MCF 10A (cell line): Measurements from ENCODE around the gene ZNF490. TPM values are rescaled to one million over a fixed set of nuclear protein-coding genes. Genes with fewer than 3 reads are reported as not detected.

Experiments
- Bru-seq: library from RNA; stranded (reverse); fragments of 400-500 nt; gene quantifications from one replicate; lab custom pipeline; 2021; lab: Mats Ljungman, UMichigan
- BruChase-seq, 2 experiments: library from RNA; stranded (reverse); fragments of 400-500 nt; gene quantifications; one replicate each; lab custom pipeline; 2021; lab: Mats Ljungman, UMichigan
- BruUV-seq: library from RNA; stranded (reverse); fragments of 400-500 nt; replicated peaks from 2 replicates; lab custom pipeline; 2021; lab: Mats Ljungman, UMichigan
- CTCF ChIA-PET: fragments of 300-600 bp; sonication (Branson Sonifier 250); formaldehyde crosslinking; extraction: SDS; loops from one replicate; lab custom pipeline; 2021; ENCODE audit warnings: antibody characterized with exemption, inconsistent platforms; lab: Yijun Ruan, JAX
- POLR2A ChIA-PET: fragments of 300-600, 350-650 bp; sonication (Branson Sonifier 250); formaldehyde crosslinking; extraction: SDS; loops from one replicate; lab custom pipeline; 2020; ENCODE audit warnings: antibody characterized with exemption, inconsistent platforms; lab: Yijun Ruan, JAX
- DNase-seq: peaks from one replicate; pipeline ENCODE4 v3.0.0-alpha.2; 2018; ENCODE audit not compliant: unreplicated experiment
- H3K27ac Mint-ChIP-seq: one replicate; pipeline ENCODE4 v1.8.0; 2022; ENCODE audit warnings: mild to moderate bottlenecking, low read depth, mixed read lengths; ENCODE audit not compliant: unreplicated experiment
- H3K27me3 Mint-ChIP-seq: one replicate; pipeline ENCODE4 v1.8.0; 2022; ENCODE audit warnings: mixed read lengths; ENCODE audit not compliant: insufficient read depth, unreplicated experiment
- H3K36me3 Mint-ChIP-seq: one replicate; pipeline ENCODE4 v1.8.0; 2022; ENCODE audit warnings: mild to moderate bottlenecking, moderate library complexity, mixed read lengths; ENCODE audit not compliant: insufficient read depth, unreplicated experiment
- H3K4me1 Mint-ChIP-seq: one replicate; pipeline ENCODE4 v1.8.0; 2022; ENCODE audit warnings: mixed read lengths; ENCODE audit not compliant: insufficient read depth, unreplicated experiment
- H3K4me3 Mint-ChIP-seq: one replicate; pipeline ENCODE4 v1.8.0; 2022; ENCODE audit warnings: mild to moderate bottlenecking, moderate library complexity, mixed read lengths; ENCODE audit not compliant: unreplicated experiment
- H3K9me3 Mint-ChIP-seq: one replicate; pipeline ENCODE4 v1.8.0; 2022; ENCODE audit warnings: mixed read lengths; ENCODE audit not compliant: unreplicated experiment
- CTCF ChIP-seq: fragments of 200-600 bp; IDR thresholded peaks from one replicate; pipeline ENCODE4 v1.8.0; 2022; ENCODE audit warnings: antibody characterized with exemption, mild to moderate bottlenecking; ENCODE audit not compliant: unreplicated experiment
- intact Hi-C: fragments of 100-400 bp; cut with micrococcal nuclease; formaldehyde crosslinking; loops from 2 replicates; pipeline ENCODE4 v1.14.1; 2022
- long read RNA-seq: library from polyadenylated mRNA; stranded (forward); transcript quantifications from one replicate; pipeline ENCODE4 v2.0.0, GENCODE V29; 2022
- total RNA-seq: library from RNA; stranded (reverse); gene quantifications from 2 replicates; pipeline ENCODE4 v1.2.3, GENCODE V29; 2022

Gene ZNF490
- total RNA-seq (6.9 and 8.4 TPM in 2 replicates), Bru-seq, nascent RNA (percentile 57 among the genes with signal in this experiment), BruChase-seq, experiment 1, labeled RNA remaining after a 6-hour chase (percentile 58 among the genes with signal in this experiment), BruChase-seq, experiment 2, labeled RNA remaining after a 2-hour chase (percentile 65 among the genes with signal in this experiment)
- long read RNA-seq, full-length matches to known transcripts, result 5 of 10 reads
- long read RNA-seq, partial matches to known transcripts, result 1 of 10 reads
- long read RNA-seq, other reads (novel, unspliced or antisense), result 4 of 10 reads

- ChIA-PET CTCF (interaction anchor here (0.5 to 0.7 kb wide), 4 partner anchors 209 to 1193 kb away, joined by 3 read pairs; partner anchors contain the start of genes IER2 and STX10), POLR2A (interaction anchor here (0.6 to 3.4 kb wide), 56 partner anchors 9 to 1948 kb away, joined by 3 to 51 read pairs (median 5); partner anchors contain the start of genes DHPS, DNASE2, ECSIT and GCDH)
- peak; percentile 99 for DNase-seq
- intact Hi-C loops, result loop anchor here (1.0 to 5.0 kb wide), 4 partner anchors 58 to 318 kb away; partner anchors contain the start of genes ZNF44, ZNF443 and ZNF564
- H3K4me1 Mint-ChIP-seq, result no peaks in the 10 kb centered on the region
- H3K36me3 Mint-ChIP-seq, result peaks cover 50% of the 10 kb centered on the region
- no peaks in the 10 kb centered on the region for H3K27me3 Mint-ChIP-seq
- TSS peak; percentile 53 for BruUV-seq
- TF ChIP-seq CTCF, result no peak
- H3K9me3 Mint-ChIP-seq, result no peaks in the 10 kb centered on the region
- H3K27ac Mint-ChIP-seq, result peak within 1 kb of the TSS; percentile 97
- H3K4me3 Mint-ChIP-seq, result peak within 1 kb of the TSS; percentile 96
Measured at GRCh38 chr19:12610540-12611360, at the start of gene ZNF490, which contains the start of gene ZNF791. Gene ZNF490, minus strand, starts transcription at chr19:12610813. Its CDS starts 133 bp downstream, at chr19:12610680. Gene ZNF791, plus strand, starts transcription at chr19:12610920. Its CDS starts 160 bp downstream, at chr19:12611080.

DNA sequence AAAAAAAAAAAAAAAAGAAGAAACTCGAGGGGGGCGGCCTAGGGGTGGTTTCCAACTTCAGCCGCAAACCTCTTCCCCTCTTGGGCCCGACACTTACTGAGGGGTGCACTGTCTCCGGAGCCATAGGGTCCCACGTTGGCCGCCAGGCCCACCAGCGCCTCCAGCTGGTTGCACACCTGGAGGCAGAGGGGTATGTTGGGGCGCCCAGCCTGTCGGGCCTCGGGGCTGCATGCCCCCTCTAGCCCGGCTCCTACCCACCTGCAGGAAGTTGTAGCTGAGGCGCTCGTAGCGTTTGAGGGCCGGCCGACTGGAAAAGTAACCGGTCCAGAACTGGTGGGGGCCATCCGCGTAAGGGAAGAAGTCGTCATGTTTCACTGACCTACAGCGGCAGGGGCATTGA lies 47.4 kb upstream of the ZNF490 start:
- H3K4me1 Mint-ChIP-seq, result no peaks in the 10 kb centered on the region
- no peaks in the 10 kb centered on the region for H3K27me3 Mint-ChIP-seq
- BruUV-seq, result no TSS peak
- intact Hi-C loops, result no loop called here
- peaks cover 40% of the 10 kb centered on the region for H3K36me3 Mint-ChIP-seq
- H3K9me3 Mint-ChIP-seq, result no peaks in the 10 kb centered on the region
- H3K27ac Mint-ChIP-seq, result no peak overlapping the region
- POLR2A ChIA-PET, result no interaction called here
- no peak overlapping the region for H3K4me3 Mint-ChIP-seq
- TF ChIP-seq CTCF, result no peak
- no peak for DNase-seq
- CTCF ChIA-PET, result interaction anchor here (0.6 to 0.9 kb wide), 2 partner anchors 9 to 14 kb away, joined by 3 read pairs; partner anchors contain the start of genes MAN2B1 and WDR83

DNA sequence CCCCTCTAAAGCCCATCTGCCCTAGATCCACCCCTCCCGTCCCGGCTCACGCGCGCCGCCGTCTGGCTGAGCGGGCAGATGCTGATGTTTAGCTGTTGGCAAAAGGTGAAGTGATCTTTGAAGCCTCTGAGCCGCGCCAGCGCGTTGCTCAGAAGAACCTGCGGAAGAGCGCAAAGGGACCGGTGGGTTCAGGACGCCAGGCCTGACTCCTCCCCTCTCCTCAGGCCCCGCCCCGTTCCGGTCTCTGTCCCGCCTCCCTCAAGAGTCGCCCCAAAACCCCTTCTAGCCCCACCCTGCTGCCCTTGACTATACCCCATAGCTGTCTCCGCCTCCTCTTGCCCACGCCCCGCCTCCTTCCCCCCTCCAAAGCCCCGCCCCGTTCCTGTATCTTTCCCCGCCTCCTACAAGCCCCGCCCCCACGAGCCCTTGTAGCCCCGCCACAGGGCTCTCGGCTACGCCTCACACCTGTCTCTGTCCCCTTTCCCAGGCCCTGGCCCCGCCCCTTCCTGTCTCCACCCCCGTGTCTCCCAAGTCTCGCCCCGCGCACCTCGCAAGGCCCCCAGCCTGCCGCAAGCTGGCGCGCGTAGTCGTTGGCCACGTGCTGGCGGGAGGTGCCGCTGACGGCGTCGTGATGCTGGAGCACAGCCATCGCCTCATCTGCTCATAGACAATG lies 46.4 kb upstream of the ZNF490 start:
- intact Hi-C loops, result no loop called here
- no TSS peak for BruUV-seq
- Mint-ChIP-seq H3K36me3 (peaks cover 33% of the 10 kb centered on the region), H3K27me3 (no peaks in the 10 kb centered on the region), H3K4me3 (no peak overlapping the region), H3K27ac (no peak overlapping the region), H3K9me3 (no peaks in the 10 kb centered on the region), H3K4me1 (no peaks in the 10 kb centered on the region)
- ChIA-PET POLR2A (no interaction called here), CTCF (no interaction called here)
- no peak for DNase-seq
- TF ChIP-seq CTCF, result no peak
